ENCODE data around the gene C1RL.

DNA sequence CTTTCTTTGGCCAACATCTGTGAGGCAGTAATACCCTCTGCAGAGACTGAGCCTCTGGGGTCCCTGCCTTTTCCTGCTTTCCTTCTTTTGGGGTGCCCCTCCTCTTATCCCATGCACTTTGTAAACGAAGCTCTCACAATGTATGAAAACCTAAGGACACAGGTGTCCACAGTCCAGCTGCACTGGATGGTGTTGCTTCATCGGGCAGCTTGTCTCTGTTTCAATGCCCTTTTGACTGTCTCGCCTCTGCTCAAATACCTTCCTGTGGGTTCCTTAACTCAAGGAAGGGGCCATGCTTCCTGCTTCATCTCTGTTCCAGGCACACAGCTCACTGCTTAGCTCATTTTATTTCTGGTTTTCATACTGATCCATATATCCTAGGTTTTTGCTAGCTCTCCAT, 6.4 kb downstream of the C1RL start:
- TF ChIP-seq, protein P1, sequence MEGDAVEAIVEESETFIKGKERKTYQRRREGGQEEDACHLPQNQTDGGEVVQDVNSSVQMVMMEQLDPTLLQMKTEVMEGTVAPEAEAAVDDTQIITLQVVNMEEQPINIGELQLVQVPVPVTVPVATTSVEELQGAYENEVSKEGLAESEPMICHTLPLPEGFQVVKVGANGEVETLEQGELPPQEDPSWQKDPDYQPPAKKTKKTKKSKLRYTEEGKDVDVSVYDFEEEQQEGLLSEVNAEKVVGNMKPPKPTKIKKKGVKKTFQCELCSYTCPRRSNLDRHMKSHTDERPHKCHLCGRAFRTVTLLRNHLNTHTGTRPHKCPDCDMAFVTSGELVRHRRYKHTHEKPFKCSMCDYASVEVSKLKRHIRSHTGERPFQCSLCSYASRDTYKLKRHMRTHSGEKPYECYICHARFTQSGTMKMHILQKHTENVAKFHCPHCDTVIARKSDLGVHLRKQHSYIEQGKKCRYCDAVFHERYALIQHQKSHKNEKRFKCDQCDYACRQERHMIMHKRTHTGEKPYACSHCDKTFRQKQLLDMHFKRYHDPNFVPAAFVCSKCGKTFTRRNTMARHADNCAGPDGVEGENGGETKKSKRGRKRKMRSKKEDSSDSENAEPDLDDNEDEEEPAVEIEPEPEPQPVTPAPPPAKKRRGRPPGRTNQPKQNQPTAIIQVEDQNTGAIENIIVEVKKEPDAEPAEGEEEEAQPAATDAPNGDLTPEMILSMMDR (IDR thresholded peaks at IDR 0.05) = no peak
- TF ChIP-seq, protein P2, sequence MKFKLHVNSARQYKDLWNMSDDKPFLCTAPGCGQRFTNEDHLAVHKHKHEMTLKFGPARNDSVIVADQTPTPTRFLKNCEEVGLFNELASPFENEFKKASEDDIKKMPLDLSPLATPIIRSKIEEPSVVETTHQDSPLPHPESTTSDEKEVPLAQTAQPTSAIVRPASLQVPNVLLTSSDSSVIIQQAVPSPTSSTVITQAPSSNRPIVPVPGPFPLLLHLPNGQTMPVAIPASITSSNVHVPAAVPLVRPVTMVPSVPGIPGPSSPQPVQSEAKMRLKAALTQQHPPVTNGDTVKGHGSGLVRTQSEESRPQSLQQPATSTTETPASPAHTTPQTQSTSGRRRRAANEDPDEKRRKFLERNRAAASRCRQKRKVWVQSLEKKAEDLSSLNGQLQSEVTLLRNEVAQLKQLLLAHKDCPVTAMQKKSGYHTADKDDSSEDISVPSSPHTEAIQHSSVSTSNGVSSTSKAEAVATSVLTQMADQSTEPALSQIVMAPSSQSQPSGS (CRISPR knock-in tag; IDR thresholded peaks at IDR 0.05; ENCODE audit: borderline replicate concordance, low read depth) = no peak
- TF ChIP-seq CREB1 (CRISPR knock-in tag; IDR thresholded peaks at IDR 0.05) (no peak), ZNF671 (CRISPR knock-in tag; IDR thresholded peaks at IDR 0.05) (no peak), ATF1 (CRISPR knock-in tag; IDR thresholded peaks at IDR 0.05) (no peak), GABPB1 (CRISPR knock-in tag; IDR thresholded peaks at IDR 0.05) (no peak), TEAD4 (CRISPR knock-in tag; IDR thresholded peaks at IDR 0.05) (no peak), ZNF317 (CRISPR knock-in tag; IDR thresholded peaks at IDR 0.05; ENCODE audit: borderline replicate concordance, low read depth) (no peak), IRF2 (CRISPR knock-in tag; IDR thresholded peaks at IDR 0.05; ENCODE audit: borderline replicate concordance, low read depth) (no peak)
- TF ChIP-seq, protein P3, sequence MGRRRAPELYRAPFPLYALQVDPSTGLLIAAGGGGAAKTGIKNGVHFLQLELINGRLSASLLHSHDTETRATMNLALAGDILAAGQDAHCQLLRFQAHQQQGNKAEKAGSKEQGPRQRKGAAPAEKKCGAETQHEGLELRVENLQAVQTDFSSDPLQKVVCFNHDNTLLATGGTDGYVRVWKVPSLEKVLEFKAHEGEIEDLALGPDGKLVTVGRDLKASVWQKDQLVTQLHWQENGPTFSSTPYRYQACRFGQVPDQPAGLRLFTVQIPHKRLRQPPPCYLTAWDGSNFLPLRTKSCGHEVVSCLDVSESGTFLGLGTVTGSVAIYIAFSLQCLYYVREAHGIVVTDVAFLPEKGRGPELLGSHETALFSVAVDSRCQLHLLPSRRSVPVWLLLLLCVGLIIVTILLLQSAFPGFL (CRISPR knock-in tag; IDR thresholded peaks at IDR 0.05; ENCODE audit: borderline replicate concordance) = no peak
- TF ChIP-seq, protein P4, sequence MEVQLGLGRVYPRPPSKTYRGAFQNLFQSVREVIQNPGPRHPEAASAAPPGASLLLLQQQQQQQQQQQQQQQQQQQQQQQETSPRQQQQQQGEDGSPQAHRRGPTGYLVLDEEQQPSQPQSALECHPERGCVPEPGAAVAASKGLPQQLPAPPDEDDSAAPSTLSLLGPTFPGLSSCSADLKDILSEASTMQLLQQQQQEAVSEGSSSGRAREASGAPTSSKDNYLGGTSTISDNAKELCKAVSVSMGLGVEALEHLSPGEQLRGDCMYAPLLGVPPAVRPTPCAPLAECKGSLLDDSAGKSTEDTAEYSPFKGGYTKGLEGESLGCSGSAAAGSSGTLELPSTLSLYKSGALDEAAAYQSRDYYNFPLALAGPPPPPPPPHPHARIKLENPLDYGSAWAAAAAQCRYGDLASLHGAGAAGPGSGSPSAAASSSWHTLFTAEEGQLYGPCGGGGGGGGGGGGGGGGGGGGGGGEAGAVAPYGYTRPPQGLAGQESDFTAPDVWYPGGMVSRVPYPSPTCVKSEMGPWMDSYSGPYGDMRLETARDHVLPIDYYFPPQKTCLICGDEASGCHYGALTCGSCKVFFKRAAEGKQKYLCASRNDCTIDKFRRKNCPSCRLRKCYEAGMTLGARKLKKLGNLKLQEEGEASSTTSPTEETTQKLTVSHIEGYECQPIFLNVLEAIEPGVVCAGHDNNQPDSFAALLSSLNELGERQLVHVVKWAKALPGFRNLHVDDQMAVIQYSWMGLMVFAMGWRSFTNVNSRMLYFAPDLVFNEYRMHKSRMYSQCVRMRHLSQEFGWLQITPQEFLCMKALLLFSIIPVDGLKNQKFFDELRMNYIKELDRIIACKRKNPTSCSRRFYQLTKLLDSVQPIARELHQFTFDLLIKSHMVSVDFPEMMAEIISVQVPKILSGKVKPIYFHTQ (CRISPR knock-in tag; IDR thresholded peaks at IDR 0.05) = no peak

Data from WTC11 (cell line).